Endothelial cell of hepatic sinusoid (primary cell): Measurements from ENCODE around the gene ZC3H18.

Experiments
- in situ Hi-C: cut with HindIII; loops from 2 replicates; pipeline ENCODE4 v1.10.0; 2017; ENCODE audit warnings: low sequenced_read_pairs

The ZC3H18 gene

DNA sequence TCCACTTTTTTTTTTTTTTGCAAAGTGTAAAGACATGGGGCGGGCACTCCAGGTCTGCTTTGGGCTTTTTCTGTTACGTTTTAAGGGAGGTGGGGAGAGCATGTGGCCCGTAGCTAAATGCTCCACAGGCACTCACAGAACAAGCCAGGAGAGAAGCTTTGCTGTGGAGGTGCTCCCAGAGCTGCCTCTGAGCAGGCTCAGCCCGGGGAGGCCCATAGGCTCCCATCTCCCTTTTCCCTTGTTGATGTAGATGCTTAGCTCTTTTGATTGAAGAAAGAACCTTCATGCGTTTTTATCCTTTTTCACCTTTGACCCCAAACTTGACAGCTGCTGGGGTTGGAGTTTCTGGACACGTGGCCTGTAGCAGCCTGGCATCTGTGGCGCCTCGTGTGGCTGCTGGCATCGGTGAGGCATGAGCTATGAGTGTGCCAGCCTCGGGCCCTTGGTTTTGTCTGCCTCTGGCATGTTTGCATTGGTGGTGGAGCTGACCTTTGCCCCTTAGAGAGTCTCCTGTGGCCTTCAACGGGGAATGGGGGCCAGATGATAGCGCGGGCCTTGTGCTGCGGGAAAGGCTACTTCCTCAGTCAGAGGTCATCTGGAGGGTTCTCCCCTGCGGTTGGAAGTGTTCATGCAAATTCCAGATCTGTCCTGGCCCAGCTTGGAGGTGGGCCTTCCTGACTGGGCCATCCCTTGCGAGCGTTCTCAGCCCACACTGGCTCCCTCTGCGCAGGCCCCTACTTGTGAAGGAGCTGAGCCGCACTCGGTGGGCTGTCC, 48.2 kb downstream of the ZC3H18 start:
- in situ Hi-C loops = no loop called here

DNA sequence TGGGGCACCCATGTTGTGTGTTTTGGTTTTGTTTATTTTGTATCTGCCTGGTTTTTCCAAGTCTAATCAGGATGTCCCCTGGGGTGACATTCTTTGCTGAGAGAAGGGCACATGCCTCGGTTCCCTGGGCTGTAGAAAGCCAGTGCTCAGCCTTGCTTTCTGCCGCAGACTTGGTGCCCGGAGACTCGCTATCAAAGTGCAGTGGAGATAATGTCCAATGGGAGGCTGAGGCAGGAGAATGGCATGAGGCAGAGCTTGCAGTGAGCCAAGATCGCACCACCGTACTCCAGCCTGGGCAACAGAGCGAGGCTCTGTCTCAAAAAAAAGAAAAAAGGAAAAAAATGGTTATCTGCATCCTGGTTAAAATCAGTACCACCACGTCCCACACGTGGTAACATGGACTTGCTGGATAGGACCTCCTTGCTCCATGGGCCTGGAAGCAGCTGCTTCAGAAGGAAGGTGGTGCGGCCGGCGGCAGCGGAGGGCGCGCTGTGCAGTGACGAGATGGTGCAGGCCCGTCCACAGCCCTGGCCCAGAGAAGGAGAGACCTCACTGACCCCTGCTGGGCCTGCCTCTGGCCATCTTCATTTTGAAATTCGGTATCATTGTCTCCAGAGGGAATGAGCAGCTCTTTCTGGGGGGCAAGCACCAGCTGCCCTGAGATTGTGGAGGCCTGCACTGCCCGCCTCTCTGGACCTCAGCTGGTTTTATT, 48.9 kb downstream of the ZC3H18 start:
- in situ Hi-C loops = no loop called here

DNA sequence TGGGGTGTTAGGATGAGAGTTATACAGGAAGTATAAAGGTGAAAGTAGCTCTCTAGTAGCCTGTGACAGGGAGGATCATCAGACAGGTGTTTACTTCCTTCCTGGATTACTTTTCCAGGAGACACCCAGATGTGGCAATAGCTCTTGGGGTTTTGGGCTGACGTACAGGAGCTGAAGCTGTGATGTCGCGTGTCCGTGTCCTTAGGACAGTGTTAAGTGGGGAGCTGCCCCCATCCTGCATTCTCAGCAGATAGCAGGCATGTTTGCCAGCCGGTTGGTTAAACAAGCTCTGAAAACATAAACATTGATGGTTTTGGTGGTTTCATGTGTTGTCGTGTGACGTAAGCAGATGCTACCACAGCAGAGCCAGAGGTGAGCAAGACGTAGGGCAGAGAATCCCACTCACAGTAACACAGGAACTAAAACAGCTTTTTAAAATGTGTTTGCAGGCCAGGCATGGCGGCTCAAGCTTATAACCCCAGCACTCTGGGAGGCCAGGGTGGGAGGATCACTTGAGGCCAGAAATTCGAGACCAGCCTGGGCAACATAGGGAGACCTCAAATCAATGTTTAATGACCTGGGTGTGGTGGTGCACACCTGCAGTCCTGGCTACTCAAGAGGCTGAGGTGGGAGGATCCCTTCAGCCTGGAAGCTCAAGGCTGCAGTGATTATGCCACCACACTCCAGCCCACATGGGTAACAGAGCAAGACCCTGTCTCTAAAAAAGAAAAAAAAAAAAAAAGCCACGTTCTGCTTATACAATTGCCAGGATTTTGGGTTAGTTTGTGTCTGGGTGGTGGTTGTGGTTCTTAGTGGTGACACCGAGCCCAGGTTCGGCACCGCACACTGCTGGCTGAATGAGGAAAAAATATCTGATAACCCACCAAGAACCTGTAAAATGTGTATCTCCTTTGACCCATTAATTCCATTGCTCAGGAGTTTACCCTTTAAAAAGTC, 49.9 kb downstream of the ZC3H18 start:
- in situ Hi-C loops = no loop called here

GRCh38 chr16:88622125-88622524, 51.9 kb downstream of the ZC3H18 start:
- in situ Hi-C loops = no loop called here

DNA sequence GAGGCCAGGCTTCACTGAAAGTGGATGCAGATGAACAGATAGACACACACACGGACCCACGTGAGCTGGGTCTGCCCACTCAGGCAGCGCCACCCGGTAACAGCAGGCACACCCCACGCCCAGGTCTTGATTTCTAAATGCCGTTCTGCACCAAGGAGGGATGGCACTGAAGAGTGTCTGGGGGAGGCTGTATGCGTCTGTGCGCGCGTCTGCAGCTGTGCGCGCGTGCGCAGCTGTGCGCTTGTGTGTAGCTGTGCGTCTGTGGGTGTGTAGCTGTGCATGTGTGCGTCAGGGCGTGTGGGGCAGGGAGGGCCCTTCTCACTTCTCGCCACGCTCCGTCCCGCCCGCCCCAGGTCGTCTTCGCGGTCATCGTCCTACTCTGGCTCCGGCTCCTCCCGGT, 52.7 kb downstream of the ZC3H18 start:
- in situ Hi-C loops = no loop called here

DNA sequence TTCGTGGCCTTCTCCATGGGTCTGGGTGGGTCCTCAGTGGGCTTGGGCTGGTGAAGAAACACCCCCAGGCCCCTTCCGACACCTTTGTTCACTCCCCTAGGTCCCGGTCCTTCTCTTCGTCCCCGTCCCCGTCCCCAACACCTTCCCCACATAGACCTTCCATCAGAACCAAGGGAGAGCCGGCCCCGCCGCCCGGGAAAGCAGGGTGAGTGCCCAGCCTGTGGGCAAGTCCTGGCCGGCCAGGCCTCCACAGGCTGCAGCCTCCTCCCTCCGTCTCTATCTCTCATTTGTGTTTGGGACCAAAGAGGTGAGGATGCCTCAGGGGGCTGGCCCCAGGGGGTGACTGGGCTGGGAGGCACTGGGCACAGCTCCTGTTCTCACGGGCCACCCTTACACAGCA, 53.7 kb downstream of the ZC3H18 start:
- in situ Hi-C loops = no loop called here

DNA sequence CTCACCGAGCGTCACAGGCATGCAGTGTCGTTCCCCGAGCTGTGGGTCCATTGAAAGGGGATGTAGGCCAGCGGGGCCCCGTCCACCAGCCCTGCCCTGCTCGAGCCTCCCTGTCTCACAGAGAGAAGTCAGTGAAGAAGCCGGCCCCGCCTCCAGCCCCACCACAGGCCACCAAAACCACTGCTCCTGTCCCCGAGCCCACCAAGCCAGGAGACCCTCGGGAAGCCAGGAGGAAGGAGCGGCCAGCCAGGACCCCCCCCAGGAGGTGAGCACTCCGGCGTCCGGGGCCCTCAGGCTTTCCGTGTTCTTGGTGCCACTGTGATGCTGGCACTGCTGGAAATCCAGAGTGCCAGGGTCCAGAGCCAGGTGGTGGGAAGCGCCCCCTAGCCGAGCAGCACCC, 54.3 kb downstream of the ZC3H18 start:
- in situ Hi-C loops = no loop called here

GRCh38 chr16:88624977-88625576, 54.9 kb downstream of the ZC3H18 start:
- in situ Hi-C loops = loop anchor here (5.0 kb wide), 1 partner anchor 38 kb away; no protein-coding TSS in a partner anchor

DNA sequence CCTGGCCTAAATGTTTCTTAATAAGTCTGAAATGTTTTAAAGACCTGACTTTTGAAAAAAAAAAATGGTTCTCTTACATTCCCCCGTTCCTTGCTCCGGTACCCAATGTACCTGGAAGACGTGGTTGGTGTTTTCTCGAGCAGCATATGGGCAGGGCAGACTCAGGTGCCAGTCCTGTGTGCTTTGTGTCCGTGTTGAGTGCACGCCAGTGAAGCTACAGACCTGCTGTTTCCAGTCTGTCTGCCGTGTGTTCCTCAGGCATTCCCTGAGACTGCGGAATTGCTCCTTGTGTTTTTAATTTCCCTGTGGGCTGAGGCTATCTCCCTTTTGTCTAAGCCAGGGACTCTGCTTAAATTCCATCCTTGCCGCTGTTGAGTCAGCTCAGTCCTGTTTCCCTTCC, 56.4 kb downstream of the ZC3H18 start:
- in situ Hi-C loops = loop anchor here (5.0 kb wide), 1 partner anchor 39 kb away; no protein-coding TSS in a partner anchor

- in situ Hi-C loops = loop anchor here (5.0 kb wide), 1 partner anchor 40 kb away; no protein-coding TSS in a partner anchor
Observed at GRCh38 chr16:88627531-88628411, 57.6 kb downstream of the ZC3H18 start.

- in situ Hi-C loops = loop anchor here (5.0 kb wide), 1 partner anchor 41 kb away; no protein-coding TSS in a partner anchor
Observed at GRCh38 chr16:88628512-88628974, 58.3 kb downstream of the ZC3H18 start.

GRCh38 chr16:88629835-88630234, 59.6 kb downstream of the ZC3H18 start:
- in situ Hi-C loops = loop anchor here (5.0 kb wide), 1 partner anchor 43 kb away; no protein-coding TSS in a partner anchor

- in situ Hi-C loops = no loop called here
Observed at GRCh38 chr16:88630433-88630832, 60.2 kb downstream of the ZC3H18 start.

DNA sequence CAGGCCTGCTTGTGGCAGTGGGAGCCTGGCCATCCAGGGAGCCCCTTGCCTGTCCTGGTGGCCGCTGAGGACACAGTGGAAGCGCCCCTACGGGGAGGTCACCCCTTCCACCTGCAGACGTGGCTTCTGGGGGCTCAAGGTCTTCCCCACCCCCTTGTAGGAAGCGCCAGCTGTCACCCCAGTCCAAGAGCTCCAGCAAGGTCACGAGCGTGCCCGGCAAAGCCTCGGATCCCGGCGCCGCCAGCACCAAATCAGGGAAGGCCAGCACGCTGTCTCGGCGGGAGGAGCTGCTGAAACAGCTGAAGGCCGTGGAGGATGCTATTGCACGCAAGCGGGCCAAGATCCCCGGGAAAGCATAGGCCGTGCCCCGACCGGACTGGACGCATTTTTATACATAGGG, 60.7 kb downstream of the ZC3H18 start:
- in situ Hi-C loops = no loop called here

DNA sequence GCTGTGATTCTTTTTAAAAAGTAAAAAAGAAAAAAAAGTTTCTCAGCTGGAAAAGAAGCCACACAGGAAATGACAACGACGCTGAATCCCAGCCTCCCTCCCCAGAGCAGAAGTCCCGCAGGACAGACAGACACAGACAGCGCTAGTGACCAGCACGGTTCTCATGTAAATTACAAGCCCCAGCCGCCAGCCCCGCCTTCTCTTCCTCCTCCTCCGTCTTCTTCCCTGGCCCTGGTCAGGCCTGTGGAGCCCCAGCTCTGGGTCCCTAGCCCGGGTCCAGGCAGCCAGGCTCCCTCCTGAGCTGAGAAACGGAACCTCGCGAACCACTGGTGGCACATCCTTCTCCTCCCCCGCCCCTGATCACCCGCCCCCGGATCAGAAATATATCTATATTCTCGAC, 61.2 kb downstream of the ZC3H18 start:
- in situ Hi-C loops = no loop called here

DNA sequence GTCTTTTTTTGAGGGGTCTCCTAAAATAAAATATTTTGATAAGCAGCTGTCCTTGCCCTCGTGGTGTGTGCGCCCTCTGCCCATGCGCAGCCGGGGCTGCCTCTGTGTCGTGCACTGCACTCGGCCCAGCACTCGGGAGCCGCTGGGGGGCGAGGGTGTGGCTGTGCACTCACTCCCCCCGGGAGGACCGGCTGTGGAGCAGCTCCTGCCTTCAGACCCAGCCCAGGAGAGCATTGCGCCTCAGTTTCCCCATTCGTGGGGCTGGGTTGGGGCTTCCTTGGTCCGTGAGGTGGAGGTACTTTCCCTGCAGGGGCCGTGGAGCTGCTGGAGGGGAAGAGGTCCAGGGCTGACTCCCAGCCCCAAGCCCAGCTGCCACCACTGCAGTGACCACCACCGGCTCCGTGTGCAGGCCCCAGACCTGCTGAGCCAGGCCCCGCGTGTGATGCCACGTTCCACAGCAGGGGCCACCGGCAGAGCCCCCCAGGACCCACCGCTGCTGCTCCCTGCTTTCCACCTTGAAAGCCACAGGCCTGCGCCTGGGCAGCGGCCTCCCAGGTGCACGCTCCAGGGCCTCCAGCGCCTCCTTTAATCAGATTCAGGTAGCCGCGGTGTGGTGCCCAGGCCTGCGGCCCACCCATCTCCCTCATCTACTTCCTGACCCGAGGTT, 61.9 kb downstream of the ZC3H18 start:
- in situ Hi-C loops = no loop called here

- in situ Hi-C loops = no loop called here
Observed at GRCh38 chr16:88632587-88632930, 62.4 kb downstream of the ZC3H18 start.

GRCh38 chr16:88633684-88634140, 63.5 kb downstream of the ZC3H18 start:
- in situ Hi-C loops = no loop called here
